ENCODE results near the gene PDIA5. TPM values are rescaled to one million over a fixed set of nuclear protein-coding genes. Genes with fewer than 3 reads are reported as not detected.

PDIA5 gene
- total RNA-seq, 1 donor from 2014 or later: 28.5 TPM

- no peaks in the 10 kb centered on the region for H3K27me3 Mint-ChIP-seq
- DNase-seq (ENCODE audit: extremely low spot score, unreplicated experiment): no peak
- no peaks in the 10 kb centered on the region for H3K4me1 Mint-ChIP-seq (ENCODE audit: unreplicated experiment)
- TF ChIP-seq CTCF (conservative IDR thresholded peaks at IDR 0.05): no peak
- peaks cover 6% of the 10 kb centered on the region for H3K9me3 Mint-ChIP-seq
- H3K4me3 Mint-ChIP-seq: no peak overlapping the region
- no peak overlapping the region for H3K27ac Mint-ChIP-seq
- no peaks in the 10 kb centered on the region for H3K36me3 Mint-ChIP-seq
These were observed 13.7 kb upstream of the PDIA5 start for GRCh38 chr3:123053107-123053506.

GRCh38 chr3:123054109-123054778, 12.6 kb upstream of the PDIA5 start:
- DNase-seq (ENCODE audit: extremely low spot score, unreplicated experiment): no peak
- Mint-ChIP-seq H3K27me3 (no peaks in the 10 kb centered on the region), H3K9me3 (no peaks in the 10 kb centered on the region), H3K4me1 (ENCODE audit: unreplicated experiment) (no peaks in the 10 kb centered on the region), H3K36me3 (no peaks in the 10 kb centered on the region), H3K27ac (no peak overlapping the region), H3K4me3 (no peak overlapping the region)
- no peak for TF ChIP-seq CTCF (conservative IDR thresholded peaks at IDR 0.05)

- Mint-ChIP-seq H3K4me1 (ENCODE audit: unreplicated experiment) (no peaks in the 10 kb centered on the region), H3K9me3 (no peaks in the 10 kb centered on the region), H3K36me3 (no peaks in the 10 kb centered on the region), H3K4me3 (no peak overlapping the region), H3K27ac (no peak overlapping the region), H3K27me3 (no peaks in the 10 kb centered on the region)
- no peak for DNase-seq (ENCODE audit: extremely low spot score, unreplicated experiment)
- no peak for TF ChIP-seq CTCF (conservative IDR thresholded peaks at IDR 0.05)
These were observed 11.9 kb upstream of the PDIA5 start for GRCh38 chr3:123054931-123055330.

- H3K27me3 Mint-ChIP-seq: no peaks in the 10 kb centered on the region
- no peak overlapping the region for H3K27ac Mint-ChIP-seq
- no peaks in the 10 kb centered on the region for H3K36me3 Mint-ChIP-seq
- TF ChIP-seq CTCF (conservative IDR thresholded peaks at IDR 0.05): no peak
- H3K4me3 Mint-ChIP-seq: no peak overlapping the region
- no peak for DNase-seq (ENCODE audit: extremely low spot score, unreplicated experiment)
- H3K4me1 Mint-ChIP-seq (ENCODE audit: unreplicated experiment): no peaks in the 10 kb centered on the region
- H3K9me3 Mint-ChIP-seq: no peaks in the 10 kb centered on the region
These were observed 11.5 kb upstream of the PDIA5 start for GRCh38 chr3:123055352-123055751.

- no peak for TF ChIP-seq CTCF (conservative IDR thresholded peaks at IDR 0.05)
- H3K9me3 Mint-ChIP-seq: no peaks in the 10 kb centered on the region
- H3K4me3 Mint-ChIP-seq: no peak overlapping the region
- no peak for DNase-seq (ENCODE audit: extremely low spot score, unreplicated experiment)
- H3K27ac Mint-ChIP-seq: no peak overlapping the region
- H3K36me3 Mint-ChIP-seq: no peaks in the 10 kb centered on the region
- H3K27me3 Mint-ChIP-seq: peaks cover 10% of the 10 kb centered on the region
- H3K4me1 Mint-ChIP-seq (ENCODE audit: unreplicated experiment): no peaks in the 10 kb centered on the region
These were observed 8.3 kb upstream of the PDIA5 start for GRCh38 chr3:123058505-123058904.

GRCh38 chr3:123060054-123060453, 6.8 kb upstream of the PDIA5 start:
- Mint-ChIP-seq H3K4me3 (no peak overlapping the region), H3K9me3 (no peaks in the 10 kb centered on the region), H3K36me3 (no peaks in the 10 kb centered on the region), H3K27ac (no peak overlapping the region), H3K4me1 (ENCODE audit: unreplicated experiment) (no peaks in the 10 kb centered on the region), H3K27me3 (peaks cover 21% of the 10 kb centered on the region)
- no peak for DNase-seq (ENCODE audit: extremely low spot score, unreplicated experiment)
- no peak for TF ChIP-seq CTCF (conservative IDR thresholded peaks at IDR 0.05)

Data from type B pancreatic cell (in vitro differentiated cells).